Tibial artery (tissue), 4 donors: Measurements from ENCODE around the gene DMGDH.

Source experiments
- DNase-seq, 2 donors: peaks; one replicate each; pipeline ENCODE4 v3.0.0-alpha.2; 2019
- H3K27ac ChIP-seq, 2 donors: fragments of 200-600 bp; sonication (generic) in 1 of 2; 1 replicate in 1 of 2; 2 replicates in 1 of 2; pipeline ENCODE4 v1.5.1; 2018 to 2019; ENCODE audit warnings: mild to moderate bottlenecking in 1 of 2
- H3K27me3 ChIP-seq, 2 donors: fragments of 200-600 bp; sonication (generic) in 1 of 2; one replicate each; pipeline versions ENCODE4 v1.5.1 to v1.6.0; 2016 to 2019
- H3K36me3 ChIP-seq, 3 donors: fragments of 200-600 bp; sonication (generic) in 2 of 3; one replicate each; pipeline ENCODE4 v1.5.1; 2016 to 2019; ENCODE audit warnings: mild to moderate bottlenecking in 2 of 3
- H3K4me1 ChIP-seq, 4 donors: fragments of 200-600 bp; sonication (generic) in 2 of 4; 1 replicate in 3 of 4; 2 replicates in 1 of 4; pipeline ENCODE4 v1.5.1; 2016 to 2019
- H3K4me3 ChIP-seq, 2 donors: fragments of 200-600 bp; sonication (generic) in 1 of 2; 1 replicate in 1 of 2; 2 replicates in 1 of 2; pipeline ENCODE4 v1.5.1; 2018 to 2019; ENCODE audit warnings: mild to moderate bottlenecking in 2 of 2
- H3K9me3 ChIP-seq, 3 donors: fragments of 200-600 bp; sonication (generic) in 1 of 3; one replicate each; pipeline ENCODE4 v1.5.1; 2016 to 2019
- CTCF ChIP-seq, 2 experiments: fragments of 200-600 bp in 1 of 2; fragments of 450-650 bp in 1 of 2; IDR thresholded peaks; one replicate each; pipeline ENCODE4 v1.5.1; 2017 to 2019; ENCODE audit warnings: antibody characterized with exemption in 2 of 2, mild to moderate bottlenecking in 1 of 2, moderate library complexity in 1 of 2
- intact Hi-C: fragments of 100-400 bp; cut with DNase I; formaldehyde crosslinking; loops from one replicate; pipeline ENCODE4 v1.15.0; 2023; ENCODE audit warnings: low total_unique reads

DMGDH gene

GRCh38 chr5:79093762-79094161 is 24.3 kb upstream of the DMGDH start:
- intact Hi-C loops, result no loop called here
- Histone ChIP-seq H3K27me3 (no peaks in the 10 kb centered on the region), H3K4me3 (no peak overlapping the region), H3K27ac (no peak overlapping the region), H3K4me1 (no peaks in the 10 kb centered on the region), H3K36me3 (no peaks in the 10 kb centered on the region), H3K9me3 (no peaks in the 10 kb centered on the region)
- no peak for TF ChIP-seq CTCF (IDR thresholded peaks at IDR 0.05)
- DNase-seq, result no peak

- Histone ChIP-seq H3K4me3 (no peak overlapping the region), H3K9me3 (no peaks in the 10 kb centered on the region), H3K36me3 (no peaks in the 10 kb centered on the region), H3K27ac (no peak overlapping the region), H3K4me1 (no peaks in the 10 kb centered on the region), H3K27me3 (no peaks in the 10 kb centered on the region)
- no peak for TF ChIP-seq CTCF (IDR thresholded peaks at IDR 0.05)
- intact Hi-C loops, result no loop called here
- no peak for DNase-seq
These were observed 21.6 kb upstream of the DMGDH start for GRCh38 chr5:79091064-79091463.

GRCh38 chr5:79088507-79088906 is 19.0 kb upstream of the DMGDH start:
- TF ChIP-seq CTCF (IDR thresholded peaks at IDR 0.05), result no peak
- Histone ChIP-seq H3K36me3 (no peaks in the 10 kb centered on the region), H3K4me1 (no peaks in the 10 kb centered on the region), H3K9me3 (no peaks in the 10 kb centered on the region), H3K27ac (no peak overlapping the region), H3K4me3 (no peak overlapping the region), H3K27me3 (no peaks in the 10 kb centered on the region)
- intact Hi-C loops, result no loop called here
- DNase-seq, result no peak

GRCh38 chr5:79086116-79086515 is 16.6 kb upstream of the DMGDH start:
- H3K4me3 ChIP-seq, result no peak overlapping the region
- no peaks in the 10 kb centered on the region for H3K9me3 ChIP-seq
- H3K27ac ChIP-seq, result no peak overlapping the region
- H3K4me1 ChIP-seq, result no peaks in the 10 kb centered on the region
- H3K36me3 ChIP-seq, result peaks cover 0 to under 1% (median 0%) of the 10 kb centered on the region in 3 donors
- TF ChIP-seq CTCF (IDR thresholded peaks at IDR 0.05), result no peak
- no peak for DNase-seq
- intact Hi-C loops, result no loop called here
- H3K27me3 ChIP-seq, result no peaks in the 10 kb centered on the region

- intact Hi-C loops, result no loop called here
- Histone ChIP-seq H3K27ac (no peak overlapping the region), H3K9me3 (no peaks in the 10 kb centered on the region), H3K36me3 (peaks cover 0 to 6% (median 4%) of the 10 kb centered on the region in 3 donors), H3K4me3 (no peak overlapping the region), H3K27me3 (no peaks in the 10 kb centered on the region), H3K4me1 (no peaks in the 10 kb centered on the region)
- DNase-seq, result no peak
- no peak for TF ChIP-seq CTCF (IDR thresholded peaks at IDR 0.05)
These were observed 12.3 kb upstream of the DMGDH start for GRCh38 chr5:79081779-79082178.

GRCh38 chr5:79080804-79081203 is 11.3 kb upstream of the DMGDH start:
- no peak for DNase-seq
- no peak overlapping the region for H3K4me3 ChIP-seq
- H3K27me3 ChIP-seq, result no peaks in the 10 kb centered on the region
- TF ChIP-seq CTCF (IDR thresholded peaks at IDR 0.05), result no peak
- H3K36me3 ChIP-seq, result peaks cover 0 to 6% (median 4%) of the 10 kb centered on the region in 3 donors
- intact Hi-C loops, result no loop called here
- H3K27ac ChIP-seq, result no peak overlapping the region
- no peaks in the 10 kb centered on the region for H3K9me3 ChIP-seq
- no peaks in the 10 kb centered on the region for H3K4me1 ChIP-seq
